ENCODE data around the gene NFIX. TPM values are rescaled to one million over a fixed set of nuclear protein-coding genes. Genes with fewer than 3 reads are reported as not detected.

The NFIX gene
- total RNA-seq, 1 experiment from 2014 or later: 8.3 TPM

DNA sequence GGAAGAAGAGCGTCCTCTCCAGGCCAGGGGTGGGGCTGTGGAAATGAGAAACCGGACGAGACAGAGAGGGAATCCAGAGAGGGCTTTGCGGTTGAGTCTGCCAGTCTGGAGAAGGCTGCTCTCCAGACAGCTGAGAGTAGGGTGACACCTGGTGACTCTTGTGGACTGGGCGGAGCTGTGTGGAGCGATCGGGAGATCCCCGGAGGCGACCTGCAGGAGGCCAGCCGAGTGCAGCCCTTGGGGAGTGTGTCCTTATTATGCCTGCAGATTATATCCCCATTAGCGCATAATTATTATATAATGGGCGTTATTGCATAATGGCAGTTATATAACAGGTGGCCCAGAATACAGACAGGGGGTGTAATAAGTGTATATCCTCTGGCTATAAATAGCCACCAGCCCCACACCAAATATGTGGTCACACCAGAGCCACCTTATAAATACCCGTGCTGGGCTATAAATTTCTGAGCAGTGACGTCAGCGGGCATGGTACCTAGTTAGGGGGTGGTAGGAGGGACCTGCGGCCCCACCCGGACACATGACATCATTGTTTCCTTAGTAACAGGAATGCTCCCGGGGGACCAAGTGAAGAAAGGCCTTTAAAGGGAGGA, 41.2 kb downstream of the NFIX start:
- peak; percentile 88 for DNase-seq (ENCODE audit: low read depth)

DNA sequence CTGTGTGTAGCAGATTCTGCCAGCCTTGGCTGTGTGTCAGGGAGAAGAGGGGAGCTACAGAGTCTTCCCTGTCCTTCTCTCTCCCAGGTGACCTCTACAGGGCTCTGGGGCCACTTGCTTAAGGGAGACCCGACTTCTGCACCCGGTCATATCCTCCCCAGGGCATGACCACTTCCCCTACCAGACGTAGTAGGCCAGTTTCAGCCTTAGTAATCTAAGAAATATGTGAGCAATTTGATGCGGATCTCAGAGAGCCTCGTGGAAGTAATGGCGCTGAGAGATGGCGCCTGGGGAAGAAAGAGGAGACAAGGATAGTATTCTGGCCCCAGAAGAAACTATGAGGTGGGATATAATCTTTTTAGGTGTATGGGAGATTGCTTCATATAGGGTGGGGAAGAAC, 41.9 kb downstream of the NFIX start:
- peak; percentile 84 for DNase-seq (ENCODE audit: low read depth)

DNA sequence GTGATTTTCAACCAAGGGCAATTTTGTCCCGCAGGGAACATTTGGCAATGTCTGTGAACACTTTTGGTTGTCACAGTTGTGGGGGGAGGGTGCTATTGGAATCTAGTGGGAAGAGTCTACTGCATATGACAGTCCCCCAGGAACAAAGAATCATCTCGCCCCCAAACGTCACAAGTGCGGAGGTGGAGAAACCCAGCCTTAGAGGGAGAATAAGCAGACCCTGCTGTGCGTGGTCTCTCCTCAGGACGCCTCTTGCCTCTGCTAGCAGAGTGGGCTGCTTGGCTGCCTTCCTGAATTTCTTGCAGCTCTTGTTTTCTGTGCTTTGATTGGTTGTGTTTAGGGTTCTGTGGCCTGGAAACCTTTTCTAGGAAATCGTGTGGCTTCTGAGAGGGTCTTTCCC, 42.5 kb downstream of the NFIX start:
- DNase-seq (ENCODE audit: low read depth): no peak

DNA sequence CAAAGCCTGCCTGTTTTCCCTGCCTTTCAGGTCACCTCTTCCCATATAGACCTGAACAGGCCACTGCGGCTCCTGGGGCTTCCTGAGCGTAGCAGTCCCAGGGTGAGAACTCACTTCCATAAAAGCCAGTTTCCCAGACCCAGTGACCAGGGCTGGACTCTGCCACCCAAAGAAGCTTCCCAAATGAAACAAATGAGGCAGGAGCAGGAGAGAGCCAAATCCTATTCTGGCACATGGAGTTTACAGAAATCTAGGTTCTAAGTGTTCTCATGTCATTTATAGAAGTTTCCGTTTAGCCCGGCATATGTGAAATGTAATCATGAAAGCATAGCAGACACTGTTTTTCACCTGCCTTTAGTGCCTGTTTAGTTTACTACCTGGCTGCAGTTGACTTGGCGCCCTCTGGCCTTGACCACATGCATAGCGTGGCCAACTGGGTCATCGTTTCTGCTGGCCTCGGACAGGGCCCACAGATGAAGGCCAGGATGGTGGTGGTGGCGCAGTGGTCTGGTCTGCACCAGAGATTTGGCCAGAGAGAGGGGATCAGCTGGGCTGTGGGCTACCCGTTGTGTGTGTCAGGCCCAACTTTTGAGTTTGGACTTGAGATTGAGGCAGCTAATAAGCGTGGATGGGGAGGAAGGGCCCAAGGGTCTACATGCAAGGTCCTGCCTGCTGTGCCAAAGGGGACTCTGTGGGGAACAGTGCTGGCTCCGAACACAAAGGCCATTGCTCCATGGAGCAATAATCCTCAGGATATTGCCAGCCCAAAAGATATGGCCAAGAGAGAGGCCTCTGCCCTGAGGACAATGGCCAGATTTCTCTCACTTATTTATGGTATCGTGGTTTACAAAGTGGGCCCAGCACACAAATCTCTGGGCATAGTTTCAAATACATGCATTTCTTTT, 43.3 kb downstream of the NFIX start:
- no peak for DNase-seq (ENCODE audit: low read depth)

DNA sequence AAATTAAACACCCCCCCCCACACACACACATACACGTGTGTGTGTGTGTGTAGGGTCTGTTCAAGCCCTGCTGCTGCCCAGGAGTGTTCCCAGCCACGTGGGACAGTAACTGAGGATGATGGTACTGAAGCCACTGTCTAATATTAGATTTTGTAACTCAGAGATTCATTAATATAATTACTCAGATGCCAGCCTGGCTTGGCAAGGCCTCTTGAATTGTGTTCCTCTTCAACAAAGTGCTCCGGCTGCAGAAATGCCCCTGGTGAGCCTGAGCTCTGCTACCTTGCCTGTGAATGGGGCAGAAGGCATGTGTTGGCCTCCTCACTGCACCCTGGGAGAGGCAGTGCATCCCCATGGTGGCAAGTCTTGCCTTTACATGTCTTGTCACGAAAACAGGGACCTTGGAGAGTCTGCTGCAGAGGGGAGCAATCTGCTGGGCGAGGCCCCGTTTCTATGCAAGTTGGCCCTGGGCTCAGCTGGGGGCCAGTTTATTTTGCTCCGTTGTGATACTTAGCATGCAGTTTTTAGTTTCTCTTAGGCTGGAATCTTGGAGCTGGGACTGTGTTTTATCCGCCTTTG, 44.0 kb downstream of the NFIX start:
- no peak for DNase-seq (ENCODE audit: low read depth)

DNA sequence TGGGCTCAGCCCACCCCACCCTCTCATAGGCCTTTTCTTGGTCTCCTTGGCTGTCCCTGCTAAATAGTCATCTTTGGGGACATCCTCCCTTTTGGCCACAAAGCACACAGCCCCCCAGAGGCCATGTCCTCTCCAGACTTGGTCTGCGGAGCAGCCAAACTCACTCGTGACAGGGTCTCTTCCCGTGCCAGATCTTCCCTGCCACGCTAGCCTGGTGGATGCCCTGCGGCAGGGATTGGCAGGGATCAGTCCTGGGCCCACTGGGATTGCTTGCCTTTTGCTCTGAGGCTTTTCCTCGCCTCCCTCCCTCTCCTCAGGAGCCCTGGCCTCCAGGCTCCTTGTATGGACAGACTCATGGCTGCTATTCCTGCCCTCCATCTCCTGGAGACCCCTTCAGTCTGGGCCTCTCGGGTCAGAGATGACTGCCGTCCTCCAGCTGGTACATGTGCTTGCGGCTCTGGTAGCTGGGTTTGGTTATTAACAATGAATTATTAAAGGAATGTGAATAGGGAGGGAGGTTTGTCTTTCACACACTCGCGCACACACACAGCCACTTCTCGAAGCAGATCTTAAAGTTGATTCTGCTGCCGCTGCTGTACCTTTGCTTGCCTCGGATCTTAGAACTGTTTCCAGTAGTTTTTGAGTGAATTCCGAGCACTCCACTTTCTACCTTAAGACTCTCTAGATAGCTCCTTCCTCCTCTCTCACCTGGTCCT, 45.1 kb downstream of the NFIX start:
- no peak for DNase-seq (ENCODE audit: low read depth)

DNA sequence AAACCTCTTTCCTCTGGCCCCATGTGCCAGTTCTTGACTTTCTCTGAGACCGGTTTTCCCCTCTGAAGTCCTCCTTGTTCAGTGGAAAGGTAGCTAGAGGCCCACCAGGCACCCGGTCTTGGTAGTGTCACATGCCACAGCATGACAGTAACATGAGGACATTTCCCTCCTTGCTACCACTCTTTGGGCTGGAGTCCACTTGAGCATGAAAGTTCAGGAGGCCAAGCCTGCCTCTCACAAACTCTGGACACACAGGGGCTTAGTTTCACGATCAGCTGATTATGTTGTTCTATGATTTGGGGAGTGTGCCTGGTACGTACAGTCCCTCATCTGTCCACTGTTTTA, 45.6 kb downstream of the NFIX start:
- no peak for DNase-seq (ENCODE audit: low read depth)

DNA sequence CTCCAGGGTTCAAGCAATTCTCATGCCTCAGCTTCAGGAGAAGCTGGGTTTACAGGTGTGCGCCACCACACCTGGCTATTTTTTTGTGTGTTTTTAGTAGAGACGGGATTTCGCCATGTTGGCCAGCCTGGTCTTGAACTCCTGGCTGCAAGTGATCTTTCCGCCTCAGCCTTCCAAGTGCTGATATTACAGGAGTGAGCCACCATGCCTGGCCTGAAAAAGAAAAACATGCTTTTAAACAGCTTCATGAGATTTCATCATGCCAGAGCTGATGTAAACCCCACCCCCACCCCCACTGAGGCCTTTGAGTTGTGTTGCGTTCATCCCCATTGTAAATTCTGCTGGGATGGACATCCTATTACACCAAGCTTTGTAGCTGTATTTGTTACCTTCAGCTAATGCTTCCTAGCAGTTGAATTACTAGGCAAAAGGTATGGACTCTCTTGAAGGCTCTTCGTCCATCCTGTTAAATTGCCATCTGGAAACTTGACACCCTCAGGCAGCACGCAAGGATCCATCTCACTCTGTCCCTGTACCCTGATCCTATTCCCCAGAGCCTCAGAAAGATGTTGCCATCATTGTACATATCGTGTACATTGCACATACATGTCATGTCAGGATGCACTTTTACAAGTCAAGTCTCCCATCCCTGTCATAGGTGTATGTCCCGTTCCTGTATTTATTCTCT, 47.3 kb downstream of the NFIX start:
- no peak for DNase-seq (ENCODE audit: low read depth)

DNA sequence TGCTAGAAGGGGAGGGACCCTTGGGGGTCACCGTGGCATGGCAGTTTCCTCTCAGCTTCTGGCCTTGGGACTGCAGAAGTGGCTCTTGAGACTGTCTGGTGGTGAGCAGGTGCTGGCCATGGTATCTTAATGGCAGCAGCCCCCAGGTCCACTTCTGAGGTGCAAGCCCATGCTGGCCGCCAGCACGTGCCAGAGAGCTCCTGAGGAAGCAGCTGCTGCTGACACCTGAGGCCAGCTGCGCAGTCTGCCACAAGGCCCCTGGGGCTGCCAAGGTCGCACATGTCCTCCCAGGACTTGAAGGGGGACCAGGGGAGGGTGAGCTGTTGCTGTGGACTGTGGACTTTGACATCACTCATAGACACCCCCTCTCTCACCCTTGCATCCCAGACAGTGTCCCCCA, 48.0 kb downstream of the NFIX start:
- DNase-seq (ENCODE audit: low read depth): no peak

DNA sequence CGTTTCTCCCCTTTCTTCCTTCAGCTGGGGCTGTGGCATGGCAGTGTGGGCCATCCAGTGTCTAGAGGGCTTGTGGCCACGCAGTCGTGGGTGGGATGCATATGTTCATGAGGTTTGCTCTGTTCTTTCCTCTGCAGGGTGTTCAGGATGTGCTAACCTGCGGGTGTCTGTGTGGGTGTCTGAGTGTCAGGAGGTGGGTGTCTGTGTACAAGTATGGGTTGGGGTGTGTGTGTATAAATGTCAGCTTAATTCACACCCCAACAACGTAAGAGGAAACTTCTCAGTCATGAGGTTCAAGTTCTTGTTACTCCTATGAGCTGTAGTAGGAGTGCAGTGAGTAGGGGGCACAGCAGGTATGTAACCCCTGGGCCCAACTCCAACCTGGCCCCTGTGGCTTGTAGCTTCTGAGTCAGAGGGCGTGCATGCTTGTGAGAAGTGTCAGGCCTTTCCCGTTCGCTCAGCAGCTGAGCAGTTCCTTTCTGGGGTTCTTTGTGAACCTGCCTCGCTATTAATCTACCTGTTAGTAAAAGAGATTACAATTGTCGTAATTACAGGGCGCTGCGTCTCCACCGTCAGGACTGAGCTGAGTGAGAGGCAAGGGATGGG, 49.1 kb downstream of the NFIX start:
- DNase-seq (ENCODE audit: low read depth): peak; percentile 66

DNA sequence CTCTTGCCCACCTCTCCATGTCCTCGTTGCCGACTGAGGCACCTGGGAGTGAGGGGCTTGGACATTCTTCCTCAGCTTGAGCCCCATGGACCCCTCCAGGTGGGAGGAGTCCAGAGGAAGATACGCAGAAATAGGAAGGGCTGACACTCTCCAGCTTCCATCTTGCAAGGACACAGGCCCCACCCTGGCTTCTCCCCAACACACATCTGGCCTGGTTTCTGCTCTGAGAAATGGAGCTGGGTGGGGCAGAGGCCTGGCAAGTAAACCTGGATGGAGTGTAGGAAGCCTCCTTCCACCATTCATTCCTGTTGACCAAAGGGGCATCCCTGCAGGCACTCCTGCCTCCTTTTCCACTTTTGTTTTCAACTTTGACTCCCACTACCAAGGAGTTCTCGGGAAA, 50.5 kb downstream of the NFIX start:
- no peak for DNase-seq (ENCODE audit: low read depth)

DNA sequence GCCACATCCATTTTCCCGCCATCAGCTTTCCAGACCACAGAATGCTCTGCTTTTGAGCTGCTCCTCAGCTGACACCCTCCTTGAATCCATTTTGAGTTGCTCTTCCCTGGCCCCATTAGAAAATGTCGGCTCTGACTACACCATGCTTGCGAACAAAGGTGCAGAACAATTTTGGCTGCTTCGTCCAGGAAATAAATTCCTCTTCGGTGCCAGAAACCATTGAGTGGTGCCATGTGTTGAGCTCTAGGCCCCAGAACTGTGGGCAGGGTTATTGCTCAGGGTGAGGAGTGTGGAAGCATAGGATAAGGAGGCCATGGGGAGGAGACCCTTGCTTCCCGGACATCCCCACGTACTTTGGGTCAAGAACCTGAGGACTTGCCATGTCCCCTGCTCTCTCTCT, 52.1 kb downstream of the NFIX start:
- no peak for DNase-seq (ENCODE audit: low read depth)

DNA sequence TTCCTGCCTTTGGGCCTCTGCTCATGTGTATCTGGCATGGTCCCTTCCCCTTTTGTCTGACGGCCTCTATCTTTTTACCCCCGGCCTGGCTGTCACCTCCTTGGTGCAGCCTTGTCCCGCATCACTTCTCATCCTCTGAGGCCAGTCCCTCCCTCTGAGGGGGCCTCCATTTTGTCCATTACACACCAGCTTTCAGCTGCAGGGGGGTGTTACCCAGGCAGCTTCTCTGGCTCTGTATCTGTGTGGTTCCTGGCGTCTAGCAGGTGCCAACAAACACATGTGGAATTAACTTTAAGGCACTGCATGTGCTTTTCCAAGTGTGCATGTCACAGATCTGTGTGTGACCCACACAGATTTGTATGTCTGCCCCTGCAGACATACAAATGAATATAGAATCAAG, 55.0 kb downstream of the NFIX start:
- no peak for DNase-seq (ENCODE audit: low read depth)

DNA sequence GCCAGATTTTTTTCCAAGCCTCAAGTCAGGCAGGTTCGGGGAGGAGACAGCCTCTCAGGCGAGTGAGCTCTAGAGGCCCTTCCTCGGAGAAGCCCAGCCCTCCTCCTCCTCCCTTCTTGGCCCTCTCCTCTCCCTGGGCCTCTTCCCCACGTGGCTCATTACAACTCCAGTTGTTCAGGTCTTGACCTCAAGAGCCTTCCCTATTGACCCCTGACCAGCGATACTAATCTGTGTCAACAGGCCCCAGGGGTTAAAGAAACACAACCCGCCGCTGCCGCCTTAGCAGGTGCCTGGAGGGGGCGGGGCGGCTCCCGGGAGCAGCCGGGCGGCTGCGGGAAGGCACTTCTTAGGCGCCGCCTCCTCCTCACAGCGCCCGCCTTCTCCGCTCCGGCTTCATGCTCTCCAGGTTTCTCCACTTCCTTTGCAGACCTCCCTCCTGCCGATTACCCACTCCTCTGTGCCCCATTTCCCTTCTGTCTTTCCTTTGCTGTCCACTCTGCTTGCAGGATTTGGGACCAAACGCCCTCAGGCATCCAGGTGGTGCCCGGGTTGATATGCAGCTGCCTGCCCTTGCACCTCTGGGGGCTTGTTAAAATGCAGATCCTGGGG, 56.4 kb downstream of the NFIX start:
- peak; percentile 73 for DNase-seq (ENCODE audit: low read depth)

DNA sequence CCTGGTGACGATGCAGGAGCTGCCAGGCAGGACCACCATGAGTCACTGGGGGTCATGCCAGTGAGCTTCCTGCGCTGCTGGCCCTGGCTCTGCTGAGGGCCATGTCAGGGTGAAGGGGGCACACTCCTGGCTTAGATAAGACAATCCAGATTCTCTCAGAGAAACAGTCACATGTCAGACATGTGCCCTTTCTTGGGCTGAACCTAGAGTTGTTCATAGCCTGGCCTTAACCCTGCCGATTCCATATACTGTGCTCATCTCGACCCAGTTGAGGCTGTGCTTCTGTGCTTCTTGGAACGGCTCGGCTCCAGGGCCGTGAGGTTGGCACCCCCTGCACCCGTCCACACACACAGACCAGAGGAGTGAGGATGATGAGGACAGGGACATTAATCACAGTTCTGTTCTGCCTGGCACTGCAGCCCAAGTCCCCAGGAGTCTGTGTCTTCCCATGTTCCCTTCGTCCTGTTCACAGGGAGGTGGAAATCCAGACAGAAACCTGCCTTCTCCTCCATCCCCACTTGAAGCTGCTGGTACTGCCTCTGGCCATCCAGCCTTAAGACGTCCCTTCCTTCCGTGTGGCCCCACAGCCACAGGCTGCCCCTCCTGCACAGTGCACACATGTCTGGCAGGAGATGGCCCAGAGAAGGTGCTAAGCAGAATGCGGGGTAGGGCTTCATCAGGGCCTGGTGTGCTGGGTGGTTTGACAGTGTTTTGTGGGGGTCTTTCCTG, 57.3 kb downstream of the NFIX start:
- no peak for DNase-seq (ENCODE audit: low read depth)

DNA sequence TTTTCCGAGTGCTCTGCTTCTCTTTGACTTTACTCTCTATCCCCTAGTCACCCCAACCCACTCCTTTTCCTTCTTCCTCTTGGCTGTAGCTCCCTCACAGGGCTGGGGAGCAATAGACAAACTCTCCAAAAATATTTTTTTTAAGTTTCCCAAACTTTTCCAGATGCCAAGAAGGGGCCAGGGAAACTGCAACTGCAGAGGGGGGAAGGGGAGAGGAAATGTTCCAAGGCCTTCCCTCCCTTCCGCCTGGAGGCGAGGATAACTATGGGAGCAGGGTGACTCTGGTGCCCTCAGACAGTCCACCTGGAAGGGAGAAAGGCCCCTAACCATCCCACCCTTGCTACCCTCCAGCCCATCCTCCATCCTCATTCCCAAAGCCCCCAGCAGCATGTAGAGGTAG, 58.0 kb downstream of the NFIX start:
- no peak for DNase-seq (ENCODE audit: low read depth)

DNA sequence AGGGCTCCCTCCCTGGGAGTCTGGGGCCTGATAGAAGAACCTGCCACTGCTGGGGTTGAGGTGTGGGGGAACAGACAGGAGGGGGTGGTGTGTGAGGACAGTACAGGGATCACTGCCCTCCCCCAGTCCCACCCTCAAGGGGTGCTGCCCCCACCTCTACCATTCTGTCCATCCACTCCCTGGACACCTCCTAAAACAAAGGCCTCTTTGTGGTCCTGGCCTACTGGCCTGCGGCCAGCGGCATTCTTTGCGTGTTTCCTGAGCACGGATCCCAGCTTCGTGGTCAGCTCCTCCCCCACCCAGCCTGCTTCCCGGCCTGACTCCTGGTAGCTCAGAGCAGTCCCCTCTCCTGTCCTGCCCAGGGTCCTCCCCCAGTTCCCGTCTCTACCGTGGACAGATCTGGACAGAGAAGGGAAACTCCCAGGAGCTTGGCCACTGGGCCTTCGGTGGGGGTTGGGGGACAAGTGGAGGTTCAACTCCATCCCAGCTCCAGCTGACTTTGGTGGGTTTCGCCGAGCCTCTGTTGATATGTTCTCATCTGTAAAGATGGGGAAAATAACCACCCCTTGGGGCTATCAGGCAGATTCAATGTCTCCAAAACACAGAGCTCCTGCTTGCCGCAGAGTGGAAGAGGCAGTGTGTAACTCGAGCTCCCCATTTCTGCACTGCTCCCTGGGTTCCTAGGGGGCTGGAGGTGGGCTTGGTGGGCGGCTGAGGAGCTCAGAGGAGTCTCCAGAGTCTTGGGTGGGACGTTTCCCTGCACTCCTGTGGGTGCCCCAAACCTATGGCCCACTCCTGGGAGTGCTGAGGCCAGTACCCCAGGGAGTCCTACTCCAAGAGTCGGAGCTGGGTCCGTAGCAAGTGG, 58.7 kb downstream of the NFIX start:
- DNase-seq (ENCODE audit: low read depth): peak; percentile 96

DNA sequence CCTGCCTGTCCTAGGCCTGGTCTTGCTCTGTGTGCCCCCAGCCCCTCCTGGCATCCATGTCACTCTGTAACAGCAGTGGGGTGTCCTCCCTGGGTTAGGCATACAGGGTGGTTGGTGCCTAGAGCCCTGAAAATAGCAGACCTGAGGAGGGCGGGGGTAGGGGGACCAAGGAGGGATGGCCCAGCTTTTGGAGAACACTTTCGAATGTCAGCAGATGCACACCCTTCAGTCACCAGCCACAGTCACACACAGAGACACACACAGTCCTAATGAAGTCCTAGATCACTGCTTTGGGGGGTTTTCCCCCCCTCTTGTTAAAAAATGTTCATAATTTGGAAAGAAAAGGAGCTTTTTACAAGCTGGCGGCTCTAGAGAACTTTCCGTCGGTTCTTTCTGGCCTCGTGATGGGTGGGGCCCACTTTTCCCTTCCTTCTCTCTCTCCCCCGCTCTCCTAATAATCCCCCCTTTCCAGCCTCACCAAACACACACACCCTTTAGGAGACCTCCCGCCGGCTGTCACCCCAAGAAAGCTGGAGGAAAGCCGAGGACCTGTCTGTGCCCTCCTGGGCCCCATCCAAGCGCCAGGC, 59.4 kb downstream of the NFIX start:
- no peak for DNase-seq (ENCODE audit: low read depth)
